ENCODE measurements around the gene PMPCA.

Gene PMPCA

DNA sequence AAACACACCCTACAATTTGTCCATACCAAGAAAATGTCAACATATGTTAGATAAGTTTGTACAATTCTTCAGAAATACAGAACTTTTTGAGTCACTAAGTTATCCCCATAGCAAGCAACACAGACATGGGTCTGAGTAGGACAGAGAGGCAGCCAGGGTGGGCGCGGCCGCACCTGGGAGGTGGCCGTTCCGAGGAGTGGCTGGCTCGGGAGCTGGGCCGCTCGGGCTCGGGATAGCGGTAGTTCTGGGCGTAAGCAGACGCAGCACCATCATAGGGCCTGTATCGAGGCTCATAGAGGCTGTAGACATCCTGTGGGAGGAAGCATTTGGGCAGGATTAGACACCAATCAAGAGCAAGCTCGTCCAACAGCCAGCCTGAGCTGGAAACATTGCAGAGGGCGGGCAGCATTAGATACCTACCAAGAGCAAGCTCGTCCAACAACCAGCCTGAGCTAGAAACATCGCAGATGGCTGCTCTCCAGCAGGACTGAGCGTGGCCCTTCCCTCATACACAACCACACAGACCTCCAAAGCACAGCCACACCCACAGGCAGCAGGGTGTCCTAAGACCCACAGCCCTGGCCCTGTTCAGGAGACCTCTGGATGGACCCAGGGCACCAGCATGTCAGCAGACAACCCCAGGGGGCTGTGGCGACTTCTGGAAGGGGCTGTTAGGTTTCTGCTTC lies 61.5 kb downstream of the PMPCA start:
- DNase-seq (ENCODE audit: low read depth, low spot score), result no peak
- TF ChIP-seq CTCF (IDR thresholded peaks at IDR 0.05; ENCODE audit: insufficient read depth, low read length, missing control alignments), result no peak
- no peak overlapping the region for H3K4me3 ChIP-seq (ENCODE audit: low read depth, low read length)
- POLR2A ChIA-PET, result no interaction called here
- CTCF ChIA-PET, result interaction anchor here (0.6 to 2.4 kb wide), 5 partner anchors 12 to 354 kb away, joined by 3 to 9 read pairs (median 3); no protein-coding TSS in a partner anchor

- no peak for TF ChIP-seq CTCF (IDR thresholded peaks at IDR 0.05; ENCODE audit: insufficient read depth, low read length, missing control alignments)
- H3K4me3 ChIP-seq (ENCODE audit: low read depth, low read length), result no peak overlapping the region
- ChIA-PET CTCF (interaction anchor here (2.4 kb wide), 1 partner anchor 27 kb away, joined by 9 read pairs; no protein-coding TSS in a partner anchor), POLR2A (no interaction called here)
- no peak for DNase-seq (ENCODE audit: low read depth, low spot score)
Observed at GRCh38 chr9:136472640-136473353, 62.3 kb downstream of the PMPCA start.

GRCh38 chr9:136473354-136473721 lies 62.9 kb downstream of the PMPCA start:
- H3K4me3 ChIP-seq (ENCODE audit: low read depth, low read length), result no peak overlapping the region
- no peak for DNase-seq (ENCODE audit: low read depth, low spot score)
- no peak for TF ChIP-seq CTCF (IDR thresholded peaks at IDR 0.05; ENCODE audit: insufficient read depth, low read length, missing control alignments)
- POLR2A ChIA-PET, result no interaction called here
- CTCF ChIA-PET, result no interaction called here

Measured in AG04449 (cell line).